Natural killer cell (primary cell): ENCODE measurements around the gene GLOD4. TPM values are rescaled to one million over a fixed set of nuclear protein-coding genes. Genes with fewer than 3 reads are reported as not detected.

Experiments
- ATAC-seq, 3 donors: fragments of 150-1000 bp in 2 of 3; fragments of 200-7000 bp in 1 of 3; cut with Tn5 transposase; 1 replicate in 1 of 3; 2 replicates in 2 of 3; pipeline ENCODE4 v1.10.0; 2021; ENCODE audit warnings: mild to moderate bottlenecking in 2 of 3, moderate library complexity in 2 of 3
- DNase-seq, 2 donors: peaks; one replicate each; pipeline versions ENCODE4 v3.0.0 to v3.0.0-alpha.2; 2013 to 2021; ENCODE audit warnings: mixed read lengths in 1 of 2
- H3K27ac ChIP-seq: one replicate; pipeline ENCODE4 v1.5.1; 2013; ENCODE audit warnings: mild to moderate bottlenecking, low read length
- H3K27me3 ChIP-seq: one replicate; pipeline ENCODE4 v1.6.1; 2013; ENCODE audit warnings: low read length; ENCODE audit not compliant: control insufficient read depth, insufficient read depth
- H3K36me3 ChIP-seq: one replicate; pipeline ENCODE4 v1.6.1; 2013; ENCODE audit warnings: low read length; ENCODE audit not compliant: control insufficient read depth, insufficient read depth
- H3K4me1 ChIP-seq: one replicate; pipeline ENCODE4 v1.6.1; 2013; ENCODE audit warnings: low read length; ENCODE audit not compliant: control insufficient read depth, insufficient read depth
- H3K4me3 ChIP-seq: one replicate; pipeline ENCODE4 v1.5.1; 2013; ENCODE audit warnings: low read length
- H3K9me3 ChIP-seq: one replicate; pipeline ENCODE4 v1.6.1; 2013; ENCODE audit warnings: low read length; ENCODE audit not compliant: control insufficient read depth, insufficient read depth
- H3K27ac Mint-ChIP-seq, 2 donors: one replicate each; pipeline ENCODE4 v1.8.0; 2022; ENCODE audit warnings: mild to moderate bottlenecking in 2 of 2, mixed read lengths in 2 of 2, moderate library complexity in 1 of 2
- H3K27me3 Mint-ChIP-seq, 2 donors: one replicate each; pipeline ENCODE4 v1.8.0; 2022; ENCODE audit warnings: low read depth in 2 of 2, mixed read lengths in 2 of 2
- H3K36me3 Mint-ChIP-seq: one replicate; pipeline ENCODE4 v1.8.0; 2022; ENCODE audit warnings: mixed read lengths
- H3K4me1 Mint-ChIP-seq, 2 donors: one replicate each; pipeline ENCODE4 v1.8.0; 2022; ENCODE audit warnings: mixed read lengths in 2 of 2
- H3K4me3 Mint-ChIP-seq: one replicate; pipeline ENCODE4 v1.8.0; 2022; ENCODE audit warnings: mild to moderate bottlenecking, moderate library complexity, mixed read lengths
- H3K9me3 Mint-ChIP-seq, 2 donors: one replicate each; pipeline ENCODE4 v1.8.0; 2022; ENCODE audit warnings: mixed read lengths in 2 of 2
- WGBS: methylation state at CpG from one replicate; pipeline ENCODE4 v1.1.7; 2013; ENCODE audit warnings: missing lambda C conversion rate; ENCODE audit not compliant: insufficient coverage; 5-methylcytosine and 5-hydroxymethylcytosine counted together
- intact Hi-C: fragments of 100-400 bp; cut with micrococcal nuclease; formaldehyde crosslinking; loops from one replicate; pipeline ENCODE4 v1.14.2; 2022
- total RNA-seq, 4 donors: library from RNA; stranded (reverse); fragments of 120-200 nt in 1 of 4; gene quantifications; one replicate each; pipeline versions ENCODE4 v1.2.3 to v1.2.4, GENCODE V29; 2013 to 2022
- TF ChIP-seq, protein P1 (sequence below): fragments of 200-600 bp; IDR thresholded peaks from one replicate; pipeline ENCODE4 v1.8.0; 2022; ENCODE audit warnings: antibody characterized with exemption

GLOD4 gene
- total RNA-seq, 3 donors from 2014 or later (not counting 1 experiment from before 2014, with no cell fraction given): 62.5 to 67.1 (median 63.5) TPM

DNA sequence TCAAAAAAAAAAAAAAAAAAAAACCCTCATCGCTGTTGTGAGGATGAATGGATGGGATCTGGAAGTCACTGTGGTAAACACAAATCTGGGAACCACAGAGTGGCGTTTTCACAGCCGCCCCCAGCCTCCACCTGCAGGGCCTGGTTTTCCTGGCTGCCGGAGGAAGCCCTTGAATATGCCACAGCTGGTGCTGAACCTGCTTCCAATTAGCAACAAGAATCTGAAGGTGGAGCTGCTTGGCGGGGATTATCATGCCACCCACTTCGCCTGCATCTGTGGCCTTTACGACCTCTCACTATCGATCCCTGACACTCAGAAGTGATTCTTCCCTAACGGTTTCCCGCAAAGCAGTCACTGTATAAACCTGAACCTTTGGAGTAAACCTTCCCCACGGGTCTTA, 16.2 kb upstream of the GLOD4 start:
- no peak for DNase-seq
- H3K27ac ChIP-seq: no peak overlapping the region
- Mint-ChIP-seq H3K4me1 (peaks cover 5 to 6% of the 10 kb centered on the region in 2 donors), H3K9me3 (no peaks in the 10 kb centered on the region), H3K36me3 (no peaks in the 10 kb centered on the region), H3K27ac (no peak overlapping the region), H3K4me3 (no peak overlapping the region), H3K27me3 (no peaks in the 10 kb centered on the region)
- peaks cover 6% of the 10 kb centered on the region for H3K4me1 ChIP-seq
- intact Hi-C loops: no loop called here
- no peaks in the 10 kb centered on the region for H3K27me3 ChIP-seq
- no peaks in the 10 kb centered on the region for H3K9me3 ChIP-seq
- H3K4me3 ChIP-seq: no peak overlapping the region
- ATAC-seq: no peak
- TF ChIP-seq, protein P1, sequence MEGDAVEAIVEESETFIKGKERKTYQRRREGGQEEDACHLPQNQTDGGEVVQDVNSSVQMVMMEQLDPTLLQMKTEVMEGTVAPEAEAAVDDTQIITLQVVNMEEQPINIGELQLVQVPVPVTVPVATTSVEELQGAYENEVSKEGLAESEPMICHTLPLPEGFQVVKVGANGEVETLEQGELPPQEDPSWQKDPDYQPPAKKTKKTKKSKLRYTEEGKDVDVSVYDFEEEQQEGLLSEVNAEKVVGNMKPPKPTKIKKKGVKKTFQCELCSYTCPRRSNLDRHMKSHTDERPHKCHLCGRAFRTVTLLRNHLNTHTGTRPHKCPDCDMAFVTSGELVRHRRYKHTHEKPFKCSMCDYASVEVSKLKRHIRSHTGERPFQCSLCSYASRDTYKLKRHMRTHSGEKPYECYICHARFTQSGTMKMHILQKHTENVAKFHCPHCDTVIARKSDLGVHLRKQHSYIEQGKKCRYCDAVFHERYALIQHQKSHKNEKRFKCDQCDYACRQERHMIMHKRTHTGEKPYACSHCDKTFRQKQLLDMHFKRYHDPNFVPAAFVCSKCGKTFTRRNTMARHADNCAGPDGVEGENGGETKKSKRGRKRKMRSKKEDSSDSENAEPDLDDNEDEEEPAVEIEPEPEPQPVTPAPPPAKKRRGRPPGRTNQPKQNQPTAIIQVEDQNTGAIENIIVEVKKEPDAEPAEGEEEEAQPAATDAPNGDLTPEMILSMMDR: no peak
- 78% methylated on average over 10 of the region's 11 CpGs for WGBS
- no peaks in the 10 kb centered on the region for H3K36me3 ChIP-seq

DNA sequence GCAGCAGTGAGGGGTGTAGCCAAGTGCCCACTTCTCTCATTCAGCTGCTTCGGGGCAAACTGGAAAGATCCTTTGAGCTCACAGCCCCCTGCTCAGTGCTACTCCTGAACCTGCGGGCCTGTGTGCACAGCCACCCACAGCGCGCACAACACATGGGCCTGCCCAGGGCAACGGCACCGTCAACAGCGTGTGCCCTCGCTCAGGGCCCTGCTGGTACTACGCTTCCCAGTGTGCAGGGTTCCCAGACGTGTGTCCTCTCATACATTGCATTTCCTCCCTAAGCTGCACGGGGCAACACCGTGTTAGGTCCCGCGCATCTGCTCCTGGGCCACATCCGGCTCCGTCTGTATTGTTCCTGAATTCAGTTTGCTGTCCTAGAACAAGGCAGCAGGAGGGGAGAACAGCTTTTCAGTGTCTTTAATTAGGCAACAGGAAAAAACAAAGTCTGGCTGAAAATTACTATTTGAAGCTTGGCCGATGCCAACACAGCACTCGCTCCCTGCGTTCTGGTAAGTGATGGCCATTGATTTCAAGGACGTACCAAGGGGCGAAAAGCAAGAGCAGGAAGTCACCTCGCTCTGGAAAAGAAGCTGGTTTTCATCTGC, 15.3 kb upstream of the GLOD4 start:
- Histone ChIP-seq H3K27me3 (no peaks in the 10 kb centered on the region), H3K36me3 (peaks cover 5% of the 10 kb centered on the region), H3K9me3 (no peaks in the 10 kb centered on the region), H3K27ac (no peak overlapping the region), H3K4me1 (peaks cover 6% of the 10 kb centered on the region), H3K4me3 (no peak overlapping the region)
- Mint-ChIP-seq H3K4me1 (peaks cover 5 to 6% of the 10 kb centered on the region in 2 donors), H3K27me3 (no peaks in the 10 kb centered on the region), H3K27ac (no peak overlapping the region), H3K9me3 (no peaks in the 10 kb centered on the region), H3K4me3 (no peak overlapping the region), H3K36me3 (no peaks in the 10 kb centered on the region)
- WGBS: 90% methylated on average over 22 of the region's 22 CpGs
- DNase-seq (no peak), ATAC-seq (no peak)
- TF ChIP-seq, protein P1: no peak
- intact Hi-C loops: no loop called here

DNA sequence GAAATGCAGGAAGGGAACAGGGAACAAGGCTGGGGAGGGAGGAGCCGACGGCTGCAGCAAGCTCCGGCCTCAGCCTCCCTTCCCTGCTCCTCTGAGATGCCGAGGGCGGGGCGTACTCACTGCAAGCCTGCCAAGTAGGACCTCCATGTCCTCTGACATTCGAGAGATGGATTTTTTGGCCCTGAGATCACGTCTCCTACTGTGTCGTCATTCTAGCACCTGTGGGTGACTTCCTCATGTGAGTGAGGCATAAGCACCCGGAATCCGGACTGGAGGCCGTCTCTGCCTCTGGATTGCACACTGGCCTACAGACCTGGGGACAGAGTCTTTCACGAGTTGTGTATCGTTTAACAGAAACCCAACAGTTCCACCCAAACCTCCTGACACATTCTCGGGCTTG, 14.5 kb upstream of the GLOD4 start:
- Histone ChIP-seq H3K36me3 (peaks cover 12% of the 10 kb centered on the region), H3K9me3 (no peaks in the 10 kb centered on the region), H3K4me1 (peaks cover 6% of the 10 kb centered on the region), H3K27ac (no peak overlapping the region), H3K4me3 (no peak overlapping the region), H3K27me3 (no peaks in the 10 kb centered on the region)
- 90% methylated on average over 15 of the region's 15 CpGs for WGBS
- Mint-ChIP-seq H3K36me3 (no peaks in the 10 kb centered on the region), H3K27me3 (no peaks in the 10 kb centered on the region), H3K27ac (no peak overlapping the region), H3K4me1 (peaks cover 5 to 6% of the 10 kb centered on the region in 2 donors), H3K9me3 (no peaks in the 10 kb centered on the region), H3K4me3 (no peak overlapping the region)
- DNase-seq: no peak
- TF ChIP-seq, protein P1: no peak
- intact Hi-C loops: no loop called here
- ATAC-seq: no peak

DNA sequence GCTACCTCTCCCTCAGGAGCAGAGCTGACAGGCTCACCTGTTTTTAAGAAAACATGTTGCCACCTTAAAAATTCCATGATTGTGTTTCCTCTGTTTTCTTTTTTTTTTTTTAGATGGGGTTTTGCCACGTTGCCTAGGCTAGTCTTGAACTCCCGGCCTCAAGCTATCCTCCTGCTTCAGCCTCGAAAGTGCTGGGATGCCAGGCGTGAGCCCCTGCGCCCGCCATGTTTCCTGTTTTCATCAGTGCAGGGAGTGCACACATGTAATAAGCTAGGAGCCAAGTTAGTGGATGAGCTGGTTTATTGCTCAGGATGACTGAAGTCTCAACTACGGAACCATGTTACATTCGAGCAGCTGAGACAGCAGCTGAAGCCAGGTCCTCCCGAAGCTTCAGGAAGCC, 13.6 kb upstream of the GLOD4 start:
- DNase-seq: no peak
- no peak for ATAC-seq
- H3K9me3 Mint-ChIP-seq: no peaks in the 10 kb centered on the region
- no peaks in the 10 kb centered on the region for H3K36me3 Mint-ChIP-seq
- H3K27ac Mint-ChIP-seq: no peak overlapping the region
- TF ChIP-seq, protein P1: no peak
- WGBS: 88% methylated on average over 9 of the region's 9 CpGs
- H3K27me3 ChIP-seq: no peaks in the 10 kb centered on the region
- H3K4me3 Mint-ChIP-seq: no peak overlapping the region
- no peak overlapping the region for H3K4me3 ChIP-seq
- intact Hi-C loops: loop anchor here (2.0 kb wide), 1 partner anchor 203 kb away; no protein-coding TSS in a partner anchor
- H3K36me3 ChIP-seq: peaks cover 15% of the 10 kb centered on the region
- no peak overlapping the region for H3K27ac ChIP-seq
- H3K9me3 ChIP-seq: no peaks in the 10 kb centered on the region
- no peaks in the 10 kb centered on the region for H3K27me3 Mint-ChIP-seq
- H3K4me1 Mint-ChIP-seq: peaks cover 5 to 6% of the 10 kb centered on the region in 2 donors
- peaks cover 6% of the 10 kb centered on the region for H3K4me1 ChIP-seq
